ENCODE data around the gene MAP3K2. TPM values are rescaled to one million over a fixed set of nuclear protein-coding genes. Genes with fewer than 3 reads are reported as not detected.

Gene MAP3K2, protein sequence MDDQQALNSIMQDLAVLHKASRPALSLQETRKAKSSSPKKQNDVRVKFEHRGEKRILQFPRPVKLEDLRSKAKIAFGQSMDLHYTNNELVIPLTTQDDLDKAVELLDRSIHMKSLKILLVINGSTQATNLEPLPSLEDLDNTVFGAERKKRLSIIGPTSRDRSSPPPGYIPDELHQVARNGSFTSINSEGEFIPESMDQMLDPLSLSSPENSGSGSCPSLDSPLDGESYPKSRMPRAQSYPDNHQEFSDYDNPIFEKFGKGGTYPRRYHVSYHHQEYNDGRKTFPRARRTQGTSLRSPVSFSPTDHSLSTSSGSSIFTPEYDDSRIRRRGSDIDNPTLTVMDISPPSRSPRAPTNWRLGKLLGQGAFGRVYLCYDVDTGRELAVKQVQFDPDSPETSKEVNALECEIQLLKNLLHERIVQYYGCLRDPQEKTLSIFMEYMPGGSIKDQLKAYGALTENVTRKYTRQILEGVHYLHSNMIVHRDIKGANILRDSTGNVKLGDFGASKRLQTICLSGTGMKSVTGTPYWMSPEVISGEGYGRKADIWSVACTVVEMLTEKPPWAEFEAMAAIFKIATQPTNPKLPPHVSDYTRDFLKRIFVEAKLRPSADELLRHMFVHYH
- 10.1 and 14.4 TPM in 2 replicates for total RNA-seq

DNA sequence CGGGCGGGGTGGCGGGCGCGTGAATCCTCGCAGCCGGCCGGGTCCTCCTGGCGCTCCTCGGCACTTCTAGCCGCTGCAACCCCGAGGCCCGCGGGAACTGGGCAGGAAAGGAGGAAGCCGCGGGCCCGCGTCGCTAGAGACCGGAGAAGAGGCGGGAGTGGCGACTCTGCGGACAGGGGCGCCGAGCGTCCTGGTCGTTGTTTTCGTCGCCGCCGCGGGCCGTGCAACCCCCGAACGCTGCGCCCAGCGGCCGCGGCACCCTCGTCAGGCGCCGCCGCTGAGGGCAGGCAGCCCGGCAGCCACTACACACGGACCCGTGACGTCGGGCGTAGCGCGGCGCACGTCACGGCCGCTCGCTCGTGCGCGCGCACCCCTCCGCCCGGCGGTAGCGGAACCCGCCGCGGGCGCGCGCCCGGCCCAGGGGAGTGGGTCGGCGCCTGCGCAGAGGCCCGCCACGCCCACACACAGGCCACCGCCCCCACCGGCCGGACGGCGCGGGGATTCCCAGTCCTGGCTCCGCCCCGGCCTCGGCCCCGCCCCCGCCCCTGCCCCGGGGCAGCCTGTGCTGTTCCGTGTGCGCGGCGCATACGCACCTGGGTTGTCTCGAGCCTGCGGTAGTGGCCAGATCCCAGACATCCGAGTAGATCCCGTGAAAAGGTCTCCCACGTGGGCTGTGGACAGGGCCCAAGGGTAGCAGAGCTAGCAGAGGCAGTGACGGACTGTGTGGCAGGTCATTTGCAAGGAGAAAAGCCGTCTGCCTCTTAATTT lies at the start of gene MAP3K2:
Gene MAP3K2, minus strand, starts transcription at position 321 of the 768 bp plus-strand sequence. CDS start 44,846 bp downstream, outside the sequence.

GRCh38 chr2:127418300-127419111 lies 30.7 kb upstream of the MAP3K2 start, which contains the start of gene PROC:
TSS of gene PROC (plus strand) at chr2:127418427. CDS start at chr2:127419943, 1,516 bp downstream.

DNA sequence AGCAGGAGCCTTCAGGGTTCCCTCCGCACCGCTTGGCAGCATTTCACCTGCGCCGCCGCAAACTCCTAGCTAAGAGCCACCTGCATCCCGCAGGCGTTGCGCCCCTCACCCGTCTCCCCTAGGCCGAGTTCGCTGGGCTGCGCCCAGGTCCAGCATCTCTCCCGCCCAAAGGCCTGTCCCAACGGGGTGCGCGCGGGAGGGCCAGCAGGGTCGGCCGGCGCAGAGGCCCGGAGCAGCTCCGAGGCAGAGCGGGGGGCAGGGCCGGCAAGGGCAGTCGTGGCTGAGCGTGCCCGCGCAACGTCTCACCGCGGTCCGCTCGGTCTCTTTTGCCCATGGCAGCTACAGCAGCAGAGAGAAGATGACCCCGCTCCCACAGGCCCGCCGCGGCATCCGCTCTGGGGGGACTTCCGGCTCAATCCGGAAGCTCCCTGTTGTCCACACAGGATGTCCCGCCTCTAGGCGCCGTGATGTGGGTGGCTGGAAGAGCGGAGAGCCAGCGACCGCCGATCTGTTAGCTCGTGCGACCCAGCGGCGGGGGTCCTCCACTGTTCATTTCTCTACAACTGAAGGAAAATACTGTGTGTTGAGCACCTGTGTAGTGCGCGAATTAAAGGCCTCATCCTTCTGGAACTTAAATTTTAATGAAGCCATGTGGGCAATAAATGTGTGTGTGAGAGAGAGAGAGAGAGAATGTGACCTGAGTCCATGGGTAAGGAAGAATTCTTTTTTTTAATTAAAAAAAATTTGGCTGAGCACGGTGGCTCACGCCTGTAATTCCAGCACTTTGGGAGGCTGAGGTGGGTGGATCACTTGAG lies 93.8 kb downstream of the MAP3K2 start, which contains the start of gene ERCC3:
Gene ERCC3, minus strand, starts transcription at position 397 of the 815 bp plus-strand sequence. Its CDS starts 63 bp downstream, at position 334.

Other genes starting within 250 kb of the MAP3K2 start
- gene CYP27C1, start 167.7 kb downstream of the MAP3K2 start, total RNA-seq = under 0.01 and 0.28 TPM in 2 replicates
- 30.0 and 37.6 TPM in 2 replicates for gene ERCC3, start 93.8 kb downstream of the MAP3K2 start, total RNA-seq
- gene PROC, start 30.5 kb upstream of the MAP3K2 start, total RNA-seq = not detected in 2 replicates
- 44.4 and 53.7 TPM in 2 replicates for gene IWS1, start 138.5 kb upstream of the MAP3K2 start, total RNA-seq
- gene MYO7B, start 147.7 kb upstream of the MAP3K2 start, total RNA-seq = 0.09 and 0.47 TPM in 2 replicates